Measurements from ENCODE around the gene SBF2. TPM values are rescaled to one million over a fixed set of nuclear protein-coding genes. Genes with fewer than 3 reads are reported as not detected.

The SBF2 gene
- total RNA-seq, 1 donor from 2014 or later = 30.7 TPM

GRCh38 chr11:10149553-10149952 is 144.5 kb downstream of the SBF2 start:
- Mint-ChIP-seq H3K9me3 (ENCODE audit: unreplicated experiment) (no peaks in the 10 kb centered on the region), H3K27me3 (ENCODE audit: unreplicated experiment) (no peaks in the 10 kb centered on the region), H3K4me1 (ENCODE audit: low read depth, unreplicated experiment) (no peaks in the 10 kb centered on the region), H3K4me3 (ENCODE audit: unreplicated experiment) (no peak overlapping the region), H3K36me3 (ENCODE audit: unreplicated experiment) (no peaks in the 10 kb centered on the region), H3K27ac (ENCODE audit: unreplicated experiment) (no peak overlapping the region)
- TF ChIP-seq CTCF (IDR thresholded peaks at IDR 0.05; ENCODE audit: partially characterized antibody, unreplicated experiment) = no peak
- DNase-seq = no peak

GRCh38 chr11:10147195-10147594 is 146.8 kb downstream of the SBF2 start:
- no peak for DNase-seq
- no peak overlapping the region for H3K27ac Mint-ChIP-seq (ENCODE audit: unreplicated experiment)
- no peaks in the 10 kb centered on the region for H3K4me1 Mint-ChIP-seq (ENCODE audit: low read depth, unreplicated experiment)
- no peaks in the 10 kb centered on the region for H3K36me3 Mint-ChIP-seq (ENCODE audit: unreplicated experiment)
- no peak overlapping the region for H3K4me3 Mint-ChIP-seq (ENCODE audit: unreplicated experiment)
- no peaks in the 10 kb centered on the region for H3K9me3 Mint-ChIP-seq (ENCODE audit: unreplicated experiment)
- no peaks in the 10 kb centered on the region for H3K27me3 Mint-ChIP-seq (ENCODE audit: unreplicated experiment)
- no peak for TF ChIP-seq CTCF (IDR thresholded peaks at IDR 0.05; ENCODE audit: partially characterized antibody, unreplicated experiment)

- Mint-ChIP-seq H3K27me3 (ENCODE audit: unreplicated experiment) (no peaks in the 10 kb centered on the region), H3K4me1 (ENCODE audit: low read depth, unreplicated experiment) (no peaks in the 10 kb centered on the region), H3K36me3 (ENCODE audit: unreplicated experiment) (no peaks in the 10 kb centered on the region), H3K4me3 (ENCODE audit: unreplicated experiment) (no peak overlapping the region), H3K27ac (ENCODE audit: unreplicated experiment) (no peak overlapping the region), H3K9me3 (ENCODE audit: unreplicated experiment) (no peaks in the 10 kb centered on the region)
- no peak for TF ChIP-seq CTCF (IDR thresholded peaks at IDR 0.05; ENCODE audit: partially characterized antibody, unreplicated experiment)
- no peak for DNase-seq
Observed at GRCh38 chr11:10144954-10145353, 149.1 kb downstream of the SBF2 start.

- H3K27me3 Mint-ChIP-seq (ENCODE audit: unreplicated experiment) = no peaks in the 10 kb centered on the region
- peaks cover 6% of the 10 kb centered on the region for H3K36me3 Mint-ChIP-seq (ENCODE audit: unreplicated experiment)
- H3K9me3 Mint-ChIP-seq (ENCODE audit: unreplicated experiment) = peaks cover 4% of the 10 kb centered on the region
- no peaks in the 10 kb centered on the region for H3K4me1 Mint-ChIP-seq (ENCODE audit: low read depth, unreplicated experiment)
- no peak for TF ChIP-seq CTCF (IDR thresholded peaks at IDR 0.05; ENCODE audit: partially characterized antibody, unreplicated experiment)
- no peak for DNase-seq
- H3K4me3 Mint-ChIP-seq (ENCODE audit: unreplicated experiment) = no peak overlapping the region
- H3K27ac Mint-ChIP-seq (ENCODE audit: unreplicated experiment) = no peak overlapping the region
Observed at GRCh38 chr11:10139656-10140055, 154.4 kb downstream of the SBF2 start.

GRCh38 chr11:10139143-10139542 is 154.9 kb downstream of the SBF2 start:
- H3K9me3 Mint-ChIP-seq (ENCODE audit: unreplicated experiment) = peaks cover 6% of the 10 kb centered on the region
- peaks cover 9% of the 10 kb centered on the region for H3K36me3 Mint-ChIP-seq (ENCODE audit: unreplicated experiment)
- H3K4me1 Mint-ChIP-seq (ENCODE audit: low read depth, unreplicated experiment) = no peaks in the 10 kb centered on the region
- no peaks in the 10 kb centered on the region for H3K27me3 Mint-ChIP-seq (ENCODE audit: unreplicated experiment)
- no peak overlapping the region for H3K4me3 Mint-ChIP-seq (ENCODE audit: unreplicated experiment)
- TF ChIP-seq CTCF (IDR thresholded peaks at IDR 0.05; ENCODE audit: partially characterized antibody, unreplicated experiment) = no peak
- H3K27ac Mint-ChIP-seq (ENCODE audit: unreplicated experiment) = no peak overlapping the region
- DNase-seq = no peak

All from glutamatergic neuron (in vitro differentiated cells).